ENCODE data around the gene BCAS3. TPM values are rescaled to one million over a fixed set of nuclear protein-coding genes. Genes with fewer than 3 reads are reported as not detected.
"Not testable (repeated sequence)": the region's sequence is repeated elsewhere in the genome, so short reads cannot be mapped to it uniquely, and the experiment has no call there.

The BCAS3 gene
- total RNA-seq, 2 experiments from 2014 or later = 13.4 to 14.5 TPM

DNA sequence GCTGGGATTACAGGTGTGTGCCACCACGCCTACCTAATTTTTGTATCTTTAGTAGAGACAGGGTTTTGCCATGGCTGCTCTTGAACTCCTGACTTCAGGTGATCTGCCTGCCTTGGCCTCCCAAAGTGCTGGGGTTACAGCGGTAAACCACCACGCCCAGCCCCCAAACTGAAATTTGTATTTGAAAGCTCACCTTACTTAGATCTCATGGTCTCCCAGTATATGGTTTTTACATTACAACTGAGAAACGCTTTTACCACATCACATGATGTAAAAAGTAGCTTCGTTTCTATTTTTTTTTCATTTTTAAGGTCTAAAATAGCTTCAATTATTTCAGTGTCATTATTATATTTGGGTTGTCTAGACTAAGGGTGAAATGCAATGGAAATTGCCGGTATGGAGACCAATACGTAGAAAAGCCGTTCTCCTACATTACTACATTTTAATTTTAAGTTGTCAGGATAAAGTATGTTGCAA is 93.3 kb downstream of the BCAS3 start:
- no peak overlapping the region for H3K4me2 ChIP-seq (ENCODE audit: low read length)
- no peaks in the 10 kb centered on the region for H3K9me3 ChIP-seq (ENCODE audit: low read length)
- intact Hi-C loops (cut with micrococcal nuclease; ENCODE audit: unreplicated experiment) = no loop called here
- no peaks in the 10 kb centered on the region for H3K4me1 ChIP-seq (ENCODE audit: insufficient read depth, low read length, poor library complexity, severe bottlenecking)
- H3K4me3 ChIP-seq (ENCODE audit: low read depth, low read length, poor library complexity, severe bottlenecking) = no peak overlapping the region
- no TSS peak for BruUV-seq (replicated peaks)
- H3K79me2 ChIP-seq (ENCODE audit: insufficient read depth, low read depth, low read length) = no peaks in the 10 kb centered on the region
- POLR2A ChIA-PET = interaction anchor here (0.6 kb wide), 1 partner anchor 35 kb away, joined by 3 read pairs; no protein-coding TSS in a partner anchor
- H4K20me1 ChIP-seq (ENCODE audit: insufficient read depth, low read length) = no peaks in the 10 kb centered on the region
- H3K27ac ChIP-seq (ENCODE audit: low read depth, low read length, poor library complexity, severe bottlenecking) = no peak overlapping the region
- no peaks in the 10 kb centered on the region for H3K36me3 ChIP-seq (ENCODE audit: insufficient read depth, low read length)
- TF ChIP-seq CTCF (conservative IDR thresholded peaks at IDR 0.05; ENCODE audit: low read length) (no peak), EZH2phosphoT487 (IDR thresholded peaks at IDR 0.05; ENCODE audit: borderline replicate concordance, low read depth, low read length) (no peak)
- DNase-seq (ENCODE audit: low spot score) = no peak
- CTCF ChIA-PET (ENCODE audit: unreplicated experiment) = no interaction called here
- no peak overlapping the region for H2AFZ ChIP-seq (ENCODE audit: low read length)
- no peaks in the 10 kb centered on the region for H3K9me2 ChIP-seq (ENCODE audit: insufficient read depth, low read length)

DNA sequence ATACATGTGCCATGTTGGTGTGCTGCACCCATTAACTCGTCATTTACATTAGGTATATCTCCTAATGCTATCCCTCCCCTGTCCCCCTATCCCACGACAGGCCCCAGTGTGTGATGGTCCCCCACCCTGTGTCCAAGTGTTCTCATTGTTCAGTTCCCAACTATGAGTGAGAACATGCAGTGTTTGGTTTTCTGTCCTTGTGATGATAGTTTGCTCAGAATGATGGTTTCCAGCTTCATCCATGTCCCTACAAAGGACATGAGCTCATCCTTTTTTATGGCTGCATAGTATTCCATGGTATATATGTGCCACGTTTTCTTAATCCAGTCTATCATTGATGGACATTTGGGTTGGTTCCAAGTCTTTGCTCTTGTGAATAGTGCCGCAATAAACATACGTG is 94.0 kb downstream of the BCAS3 start:
- H3K79me2 ChIP-seq (ENCODE audit: insufficient read depth, low read depth, low read length); H3K4me1 ChIP-seq (ENCODE audit: insufficient read depth, low read length, poor library complexity, severe bottlenecking); DNase-seq (ENCODE audit: low spot score); H3K4me3 ChIP-seq (ENCODE audit: low read depth, low read length, poor library complexity, severe bottlenecking); H3K27ac ChIP-seq (ENCODE audit: low read depth, low read length, poor library complexity, severe bottlenecking); H3K9me3 ChIP-seq (ENCODE audit: low read length); CTCF ChIA-PET (ENCODE audit: unreplicated experiment); BruUV-seq (replicated peaks); H3K36me3 ChIP-seq (ENCODE audit: insufficient read depth, low read length); H3K4me2 ChIP-seq (ENCODE audit: low read length); H4K20me1 ChIP-seq (ENCODE audit: insufficient read depth, low read length); intact Hi-C loops (cut with micrococcal nuclease; ENCODE audit: unreplicated experiment); POLR2A ChIA-PET; H2AFZ ChIP-seq (ENCODE audit: low read length); H3K9me2 ChIP-seq (ENCODE audit: insufficient read depth, low read length): not testable (repeated sequence)

DNA sequence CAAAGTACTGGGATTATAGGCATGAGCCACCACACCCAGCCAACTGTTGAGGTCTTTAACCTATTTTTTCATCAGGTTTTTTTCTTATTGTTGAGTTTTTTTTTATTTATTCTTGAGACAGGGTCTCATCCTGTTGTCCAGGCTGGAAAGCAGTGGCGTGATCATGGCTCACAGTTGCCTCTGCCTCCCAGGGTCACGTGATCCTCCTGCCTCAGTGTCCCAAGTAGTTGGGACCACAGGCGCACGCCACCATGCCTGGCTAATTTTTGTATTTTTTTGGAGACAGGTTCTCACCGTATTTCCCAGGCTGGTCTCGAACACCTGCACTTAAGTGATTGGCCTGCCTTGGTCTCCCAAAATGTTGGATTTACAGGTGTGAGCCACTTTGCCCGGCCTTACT is 95.9 kb downstream of the BCAS3 start:
- no TSS peak for BruUV-seq (replicated peaks)
- H4K20me1 ChIP-seq (ENCODE audit: insufficient read depth, low read length) = no peaks in the 10 kb centered on the region
- intact Hi-C loops (cut with micrococcal nuclease; ENCODE audit: unreplicated experiment) = no loop called here
- no peak for DNase-seq (ENCODE audit: low spot score)
- no peak overlapping the region for H3K4me2 ChIP-seq (ENCODE audit: low read length)
- H3K9me3 ChIP-seq (ENCODE audit: low read length) = no peaks in the 10 kb centered on the region
- H2AFZ ChIP-seq (ENCODE audit: low read length) = no peak overlapping the region
- H3K36me3 ChIP-seq (ENCODE audit: insufficient read depth, low read length) = no peaks in the 10 kb centered on the region
- CTCF ChIA-PET (ENCODE audit: unreplicated experiment) = no interaction called here
- no peak for TF ChIP-seq EZH2phosphoT487 (IDR thresholded peaks at IDR 0.05; ENCODE audit: borderline replicate concordance, low read depth, low read length)
- H3K4me3 ChIP-seq (ENCODE audit: low read depth, low read length, poor library complexity, severe bottlenecking) = no peak overlapping the region
- no peaks in the 10 kb centered on the region for H3K79me2 ChIP-seq (ENCODE audit: insufficient read depth, low read depth, low read length)
- H3K27ac ChIP-seq (ENCODE audit: low read depth, low read length, poor library complexity, severe bottlenecking) = no peak overlapping the region
- no peaks in the 10 kb centered on the region for H3K9me2 ChIP-seq (ENCODE audit: insufficient read depth, low read length)
- POLR2A ChIA-PET = no interaction called here
- no peaks in the 10 kb centered on the region for H3K4me1 ChIP-seq (ENCODE audit: insufficient read depth, low read length, poor library complexity, severe bottlenecking)

DNA sequence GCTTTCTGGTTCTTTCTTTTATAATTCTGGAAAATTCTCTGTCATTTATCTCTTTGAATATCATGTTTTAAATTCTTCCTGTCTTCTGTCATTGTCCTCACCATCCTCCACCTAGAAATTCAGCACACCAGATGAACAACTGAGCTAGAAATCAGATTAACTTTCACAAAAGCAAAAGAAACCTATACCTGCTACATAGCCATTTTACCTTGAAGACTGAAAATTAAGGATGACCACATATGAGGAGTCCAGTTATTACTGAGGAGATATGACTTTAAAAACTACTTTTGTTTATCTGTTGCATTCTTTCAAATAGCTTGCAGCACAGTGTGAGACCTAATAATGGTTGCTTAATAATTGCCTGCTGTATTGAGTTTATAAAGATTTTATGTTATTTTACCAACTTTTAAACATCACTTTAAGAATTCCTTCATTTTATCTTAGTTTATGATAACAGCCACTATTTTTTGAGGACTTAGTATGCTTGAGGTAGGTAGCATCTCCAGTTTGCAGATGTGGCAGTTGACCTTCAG is 104.3 kb downstream of the BCAS3 start:
- DNase-seq (ENCODE audit: low spot score) = no peak
- Histone ChIP-seq H3K9me2 (ENCODE audit: insufficient read depth, low read length) (no peaks in the 10 kb centered on the region), H3K27ac (ENCODE audit: low read depth, low read length, poor library complexity, severe bottlenecking) (no peak overlapping the region), H3K4me2 (ENCODE audit: low read length) (no peak overlapping the region), H3K79me2 (ENCODE audit: insufficient read depth, low read depth, low read length) (no peaks in the 10 kb centered on the region), H4K20me1 (ENCODE audit: insufficient read depth, low read length) (no peaks in the 10 kb centered on the region), H3K4me1 (ENCODE audit: insufficient read depth, low read length, poor library complexity, severe bottlenecking) (no peaks in the 10 kb centered on the region), H3K4me3 (ENCODE audit: low read depth, low read length, poor library complexity, severe bottlenecking) (no peak overlapping the region), H2AFZ (ENCODE audit: low read length) (no peak overlapping the region), H3K9me3 (ENCODE audit: low read length) (no peaks in the 10 kb centered on the region), H3K36me3 (ENCODE audit: insufficient read depth, low read length) (no peaks in the 10 kb centered on the region)
- BruUV-seq (replicated peaks) = no TSS peak
- intact Hi-C loops (cut with micrococcal nuclease; ENCODE audit: unreplicated experiment) = no loop called here
- POLR2A ChIA-PET = interaction anchor here (0.7 kb wide), 1 partner anchor 29 kb away, joined by 4 read pairs; no protein-coding TSS in a partner anchor
- CTCF ChIA-PET (ENCODE audit: unreplicated experiment) = no interaction called here
- TF ChIP-seq EZH2phosphoT487 (IDR thresholded peaks at IDR 0.05; ENCODE audit: borderline replicate concordance, low read depth, low read length) = no peak
